IMR-90 (cell line): ENCODE data around the gene POLR3B.

Experiments used
- CEBPB ChIP-seq: IDR thresholded peaks from 2 replicates; pipeline ENCODE4 v1.6.1; 2012; ENCODE audit warnings: low read depth, low read length, improper control_type of control experiment
- ELK1 ChIP-seq: fragments of 150-350 bp; IDR thresholded peaks from 2 replicates; pipeline ENCODE4 v1.6.1; 2016; ENCODE audit warnings: low read depth, mild to moderate bottlenecking, low read length, moderate library complexity, borderline replicate concordance
- FOS ChIP-seq: fragments of 150-350 bp; IDR thresholded peaks from 2 replicates; pipeline ENCODE4 v1.6.1; 2016; ENCODE audit warnings: low read depth, low read length
- MAFK ChIP-seq: IDR thresholded peaks from 2 replicates; pipeline ENCODE4 v1.6.1; 2012; ENCODE audit warnings: low read depth, low read length, improper control_type of control experiment
- MAZ ChIP-seq: IDR thresholded peaks from 2 replicates; pipeline ENCODE4 v1.6.1; 2012; ENCODE audit warnings: low read depth, mild to moderate bottlenecking, low read length, improper control_type of control experiment, moderate library complexity, borderline replicate concordance
- POLR2A ChIP-seq: IDR thresholded peaks from 2 replicates; pipeline ENCODE4 v1.6.1; 2012; ENCODE audit warnings: mild to moderate bottlenecking, low read depth, low read length
- RAD21 ChIP-seq: IDR thresholded peaks from 2 replicates; pipeline ENCODE4 v1.6.1; 2012; ENCODE audit warnings: low read length, improper control_type of control experiment
- RCOR1 ChIP-seq: IDR thresholded peaks from 2 replicates; pipeline ENCODE4 v1.6.1; 2012; ENCODE audit warnings: mild to moderate bottlenecking, low read length, improper control_type of control experiment; ENCODE audit not compliant: insufficient replicate concordance
- USF2 ChIP-seq: fragments of 150-350 bp; IDR thresholded peaks from 2 replicates; pipeline ENCODE4 v1.6.1; 2017; ENCODE audit warnings: mild to moderate bottlenecking, antibody characterized with exemption, low read length, low read depth
- TF ChIP-seq, protein P1 (sequence below): conservative IDR thresholded peaks from 2 replicates; pipeline ENCODE4 v1.5.1; 2012; ENCODE audit warnings: mild to moderate bottlenecking, low read depth, low read length, improper control_type of control experiment

GRCh38 chr12:106541201-106541600 is 183.7 kb downstream of the POLR3B start:
- TF ChIP-seq MAFK (no peak), POLR2A (no peak), FOS (no peak), USF2 (no peak), CEBPB (no peak), RAD21 (no peak), ELK1 (no peak), MAZ (no peak), RCOR1 (no peak)
- TF ChIP-seq, protein P1, sequence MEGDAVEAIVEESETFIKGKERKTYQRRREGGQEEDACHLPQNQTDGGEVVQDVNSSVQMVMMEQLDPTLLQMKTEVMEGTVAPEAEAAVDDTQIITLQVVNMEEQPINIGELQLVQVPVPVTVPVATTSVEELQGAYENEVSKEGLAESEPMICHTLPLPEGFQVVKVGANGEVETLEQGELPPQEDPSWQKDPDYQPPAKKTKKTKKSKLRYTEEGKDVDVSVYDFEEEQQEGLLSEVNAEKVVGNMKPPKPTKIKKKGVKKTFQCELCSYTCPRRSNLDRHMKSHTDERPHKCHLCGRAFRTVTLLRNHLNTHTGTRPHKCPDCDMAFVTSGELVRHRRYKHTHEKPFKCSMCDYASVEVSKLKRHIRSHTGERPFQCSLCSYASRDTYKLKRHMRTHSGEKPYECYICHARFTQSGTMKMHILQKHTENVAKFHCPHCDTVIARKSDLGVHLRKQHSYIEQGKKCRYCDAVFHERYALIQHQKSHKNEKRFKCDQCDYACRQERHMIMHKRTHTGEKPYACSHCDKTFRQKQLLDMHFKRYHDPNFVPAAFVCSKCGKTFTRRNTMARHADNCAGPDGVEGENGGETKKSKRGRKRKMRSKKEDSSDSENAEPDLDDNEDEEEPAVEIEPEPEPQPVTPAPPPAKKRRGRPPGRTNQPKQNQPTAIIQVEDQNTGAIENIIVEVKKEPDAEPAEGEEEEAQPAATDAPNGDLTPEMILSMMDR = no peak
